Activated CD8-positive, alpha-beta memory T cell treated with anti-CD3 and anti-CD28 coated beads for 48 hours (primary cell): Measurements from ENCODE around the gene PPP2R5B.

ENCODE experiments used
- DNase-seq, 3 experiments: peaks; one replicate each; pipeline ENCODE4 v3.0.0-alpha.2; 2020; ENCODE audit warnings: low read depth in 2 of 3, low spot score in 2 of 3

The PPP2R5B gene

DNA sequence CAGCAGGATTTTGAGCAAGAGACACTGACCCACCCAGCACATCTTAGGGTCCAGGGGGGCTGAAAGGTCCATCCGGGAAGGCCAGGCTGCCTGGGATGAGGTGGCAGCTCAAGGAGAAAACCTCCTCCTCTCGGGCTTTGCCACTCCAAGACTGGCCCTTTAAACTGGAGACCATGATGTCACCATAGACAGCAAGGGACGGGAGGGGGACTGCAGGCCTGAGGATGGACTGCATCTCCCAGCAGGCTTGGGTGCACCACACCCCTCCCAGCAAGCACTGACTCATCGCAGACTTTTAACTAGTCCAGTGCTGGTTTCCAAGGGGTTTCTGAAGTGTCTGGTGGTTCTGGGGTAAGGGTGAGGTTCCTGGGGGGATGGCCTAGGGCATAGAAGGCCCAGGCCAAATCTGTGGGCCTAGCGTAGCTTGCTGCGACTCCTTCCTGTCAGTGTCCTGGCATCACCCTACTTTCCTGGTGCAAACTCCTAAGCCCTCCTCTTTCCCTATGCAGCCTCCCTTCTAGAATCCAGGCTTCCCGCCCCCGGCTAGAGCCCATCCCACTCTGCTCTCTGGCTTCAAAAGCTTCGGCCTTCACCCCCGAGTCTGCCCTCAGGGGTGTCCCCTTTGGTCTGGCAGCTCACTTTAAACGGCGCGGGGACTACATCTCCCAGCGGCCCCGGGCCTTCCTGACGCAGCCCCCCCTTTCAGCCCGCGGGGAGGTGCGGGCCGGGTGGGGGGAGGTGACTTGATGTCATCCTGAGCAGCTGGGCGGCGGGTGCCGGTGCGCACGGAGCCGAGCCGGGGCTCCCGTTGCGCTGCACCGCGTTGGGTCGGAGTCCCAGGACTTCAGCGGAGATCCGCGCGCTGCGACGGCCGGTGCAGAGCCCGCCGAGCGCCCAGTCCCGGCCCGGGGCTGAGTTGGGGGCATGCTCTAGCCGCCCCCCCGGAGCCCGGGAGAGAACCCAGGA lies at the start of gene PPP2R5B:
PPP2R5B (plus strand) TSS at position 746 of the 966 bp plus-strand sequence. CDS start 1,046 bp downstream, outside the sequence.
- peak; percentile 71 to 76 (median 74) for DNase-seq

DNA sequence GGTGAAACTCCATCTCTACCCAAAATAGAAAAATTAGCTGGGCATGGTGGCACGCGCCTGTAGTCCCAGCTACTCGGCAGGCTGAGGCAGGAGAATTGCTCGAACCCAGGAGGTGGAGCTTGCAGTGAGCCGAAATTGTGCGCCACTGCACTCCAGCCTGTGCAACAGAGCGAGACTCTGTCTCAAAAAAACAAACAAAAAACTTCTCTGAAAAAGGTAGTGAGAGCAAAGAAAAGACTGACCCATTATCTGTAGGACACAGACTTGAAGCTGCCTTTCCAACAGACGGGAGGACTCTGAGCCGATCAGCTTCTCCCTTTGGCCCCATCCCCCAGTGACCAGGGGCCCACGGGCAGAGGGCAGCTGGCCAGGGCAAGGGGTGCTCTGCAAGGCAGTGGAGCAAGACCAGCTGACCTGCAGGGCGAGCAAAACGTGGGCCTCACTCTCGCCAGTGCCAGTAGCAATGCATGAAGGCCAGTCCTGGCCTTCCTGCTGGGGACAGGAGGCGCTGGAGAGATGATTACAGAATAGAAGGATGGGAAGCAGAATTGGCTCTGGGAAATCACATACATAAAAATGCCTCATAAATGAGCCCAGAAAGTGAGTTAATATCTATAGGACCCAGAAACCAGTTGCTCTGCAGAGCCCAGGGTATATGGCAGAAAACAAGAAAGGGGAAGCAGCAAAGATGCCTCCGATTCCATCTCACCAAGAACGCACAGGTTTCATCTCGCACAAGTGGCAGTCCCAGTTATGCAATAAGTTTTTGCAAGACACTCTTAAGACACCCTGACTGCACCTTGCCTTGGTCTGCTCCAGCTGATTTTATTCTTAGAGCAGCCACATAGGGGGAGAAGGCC lies 48.9 kb upstream of the PPP2R5B start:
- no peak for DNase-seq

DNA sequence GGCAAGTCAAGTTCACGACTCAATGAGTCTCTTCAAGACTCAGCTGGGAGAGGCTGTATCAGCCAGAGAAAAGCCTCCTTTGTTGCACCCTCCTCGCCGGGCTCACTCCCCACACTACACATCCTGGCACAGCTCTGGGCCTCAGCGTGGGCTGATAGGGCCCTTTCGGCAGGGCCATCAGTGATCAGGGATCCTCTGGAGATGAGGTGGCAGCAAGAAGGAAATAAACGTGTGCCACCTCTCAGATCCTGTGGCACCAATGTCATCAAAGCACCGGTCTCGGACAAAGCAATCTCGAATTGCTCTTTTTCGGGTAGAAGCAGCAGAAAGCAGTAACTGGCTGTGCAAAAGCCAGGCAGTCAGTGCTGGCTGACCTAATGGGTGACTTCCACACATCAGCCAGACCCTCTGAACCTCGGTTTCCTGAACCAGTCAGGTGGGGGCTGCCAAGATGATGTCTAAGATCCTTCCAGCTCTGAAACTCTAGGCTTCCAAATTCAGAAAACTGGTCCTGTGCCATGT lies 48.2 kb upstream of the PPP2R5B start:
- no peak for DNase-seq

DNA sequence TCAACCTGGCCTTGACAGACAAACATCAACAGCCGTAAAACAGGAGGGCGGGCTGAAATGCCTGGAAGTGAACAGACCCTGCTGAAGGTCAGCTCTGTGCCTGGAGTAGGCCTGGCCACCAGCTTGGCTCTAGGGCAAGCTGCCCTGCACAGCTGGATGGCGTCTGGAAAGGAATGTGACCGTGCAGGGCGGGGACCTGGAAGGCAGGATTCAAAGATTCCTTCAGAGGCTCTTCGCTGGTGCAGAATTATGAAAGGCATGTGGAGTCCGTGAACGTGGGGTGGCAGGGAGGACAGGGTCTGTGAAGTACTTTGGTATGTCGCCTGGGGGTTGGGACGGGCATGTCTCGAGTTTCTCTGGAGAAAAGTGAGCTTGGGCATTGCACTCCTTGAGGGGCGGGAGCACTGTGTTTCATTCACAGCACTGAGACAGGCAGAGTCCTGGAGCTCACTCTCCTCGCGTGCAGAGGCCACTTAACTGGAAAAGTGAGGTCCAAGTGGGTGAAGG lies 47.6 kb upstream of the PPP2R5B start:
- no peak for DNase-seq

DNA sequence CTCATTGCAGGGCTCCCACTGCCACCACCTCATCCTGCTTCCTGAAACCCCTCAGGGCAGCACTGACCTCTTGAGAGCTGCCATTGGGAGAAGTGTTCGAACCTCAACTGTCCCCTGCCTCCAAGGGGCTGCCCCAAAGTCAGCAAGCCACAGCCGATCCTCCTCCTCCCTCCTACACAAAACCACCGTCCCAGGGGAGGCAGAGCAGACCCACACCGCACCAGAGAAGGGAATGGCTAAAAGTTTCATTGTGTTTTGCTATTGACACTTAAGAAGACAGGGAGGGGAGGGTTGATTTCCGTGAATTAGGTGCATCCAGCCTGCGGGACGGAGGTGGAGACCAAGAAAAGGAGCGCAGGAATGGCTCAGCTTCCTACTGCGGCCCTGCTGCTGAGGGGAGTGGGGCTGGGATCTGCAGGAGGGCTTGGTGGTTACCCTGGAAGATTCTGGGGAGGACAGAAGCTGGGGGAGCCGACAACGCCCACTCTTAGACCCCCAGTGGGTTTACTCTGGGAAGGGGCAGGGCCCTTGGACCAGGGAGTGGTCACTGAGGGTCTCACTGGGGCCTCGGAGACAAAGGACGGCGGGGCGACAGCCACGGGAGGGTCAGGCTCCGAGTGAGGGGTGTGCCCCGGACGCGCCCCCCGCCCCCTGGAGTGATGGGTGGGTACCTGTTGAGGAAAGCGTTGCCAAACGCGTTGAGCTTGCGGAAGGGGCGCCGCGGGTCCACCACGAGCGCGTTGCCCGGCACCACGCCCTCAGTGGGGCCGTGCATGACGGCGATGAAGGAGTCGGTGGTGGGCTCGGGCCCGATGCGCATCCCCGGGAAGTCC lies 46.9 kb upstream of the PPP2R5B start:
- DNase-seq: no peak

DNA sequence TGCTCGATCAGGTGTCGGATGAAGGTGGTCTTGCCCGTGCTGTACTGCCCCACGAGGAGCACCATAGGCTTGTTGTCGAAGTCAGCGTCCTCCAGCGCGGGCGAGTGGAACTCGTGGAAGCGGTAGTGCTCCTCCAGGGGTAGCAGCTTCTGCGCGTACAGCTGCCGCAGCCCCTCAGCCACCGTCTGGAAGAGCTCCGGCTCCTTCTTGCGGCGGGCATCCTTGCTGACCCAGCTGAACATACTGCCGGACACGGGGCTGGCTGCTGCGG lies 46.3 kb upstream of the PPP2R5B start:
- no peak for DNase-seq

DNA sequence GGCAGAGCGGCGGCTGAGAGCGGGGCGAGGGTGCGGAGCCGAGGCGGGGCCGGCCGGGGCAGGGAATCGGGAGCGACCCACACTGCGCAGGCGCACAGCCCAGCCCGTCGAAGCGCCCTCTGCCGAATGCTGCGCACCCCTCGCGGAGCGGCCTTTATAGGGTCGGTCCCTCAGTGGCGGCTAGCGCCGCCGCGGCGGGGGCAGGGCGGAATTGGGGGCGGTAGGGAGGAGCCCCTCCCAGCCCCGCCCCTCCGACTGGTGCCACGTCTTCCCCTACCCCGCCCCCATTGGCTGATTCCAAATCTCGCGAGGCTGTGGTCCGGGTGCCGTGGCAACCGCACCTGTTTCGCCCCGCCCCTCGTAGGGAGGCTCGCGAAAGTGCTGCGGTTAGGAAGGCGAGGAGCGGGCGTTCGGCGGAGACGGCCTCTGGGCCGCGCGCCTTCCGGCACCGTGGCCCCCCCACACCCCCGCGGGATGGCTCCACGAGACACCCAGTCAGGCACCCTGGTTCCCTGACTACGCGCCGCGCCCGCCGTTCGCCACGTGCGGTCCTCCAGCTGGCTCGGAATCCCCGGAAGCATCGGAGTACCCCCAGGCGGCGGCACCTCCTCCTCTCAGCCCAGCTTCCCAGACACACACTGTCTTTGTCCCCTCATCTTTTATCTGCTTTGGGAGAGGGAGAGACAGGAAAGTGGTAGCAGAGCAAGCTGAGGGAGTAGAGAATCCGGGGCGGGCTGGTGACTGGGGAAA lies 45.8 kb upstream of the PPP2R5B start, which contains the start of gene EHD1:
EHD1 (minus strand) TSS at position 128 of the 750 bp plus-strand sequence. CDS start 157 bp downstream, outside the sequence.
- peak; percentile 99 for DNase-seq

DNA sequence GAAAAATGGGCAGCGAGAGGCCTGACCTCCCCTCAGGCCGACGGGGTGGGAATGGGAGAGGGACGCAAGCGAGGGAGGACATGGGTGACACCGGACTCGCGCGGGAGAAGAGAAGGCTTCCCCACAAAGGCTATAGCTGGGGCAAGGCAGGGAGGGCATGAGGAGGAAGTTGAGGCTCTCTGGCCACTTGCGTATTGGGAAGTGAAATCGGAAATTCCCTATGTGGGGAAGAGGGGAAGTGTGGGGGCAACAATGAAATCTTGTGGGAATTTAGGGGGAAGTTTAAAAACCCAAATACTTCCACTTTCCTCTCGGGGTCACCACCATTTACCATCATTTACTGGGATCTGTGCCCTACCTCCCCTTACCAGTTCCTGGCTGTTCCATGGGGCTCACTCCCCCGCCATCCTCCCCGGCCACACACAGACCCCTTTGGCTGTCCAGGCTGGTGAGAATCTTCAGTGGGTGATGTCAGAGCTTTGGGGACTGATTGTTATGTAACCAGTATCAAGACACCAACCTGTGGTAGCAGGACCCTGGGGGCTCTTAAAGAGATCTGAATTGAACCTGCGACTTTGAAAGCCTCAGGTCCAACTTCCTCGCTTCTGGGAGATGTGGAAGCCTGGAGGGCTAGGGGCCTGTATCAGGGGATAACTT lies 45.1 kb upstream of the PPP2R5B start:
- DNase-seq: no peak

DNA sequence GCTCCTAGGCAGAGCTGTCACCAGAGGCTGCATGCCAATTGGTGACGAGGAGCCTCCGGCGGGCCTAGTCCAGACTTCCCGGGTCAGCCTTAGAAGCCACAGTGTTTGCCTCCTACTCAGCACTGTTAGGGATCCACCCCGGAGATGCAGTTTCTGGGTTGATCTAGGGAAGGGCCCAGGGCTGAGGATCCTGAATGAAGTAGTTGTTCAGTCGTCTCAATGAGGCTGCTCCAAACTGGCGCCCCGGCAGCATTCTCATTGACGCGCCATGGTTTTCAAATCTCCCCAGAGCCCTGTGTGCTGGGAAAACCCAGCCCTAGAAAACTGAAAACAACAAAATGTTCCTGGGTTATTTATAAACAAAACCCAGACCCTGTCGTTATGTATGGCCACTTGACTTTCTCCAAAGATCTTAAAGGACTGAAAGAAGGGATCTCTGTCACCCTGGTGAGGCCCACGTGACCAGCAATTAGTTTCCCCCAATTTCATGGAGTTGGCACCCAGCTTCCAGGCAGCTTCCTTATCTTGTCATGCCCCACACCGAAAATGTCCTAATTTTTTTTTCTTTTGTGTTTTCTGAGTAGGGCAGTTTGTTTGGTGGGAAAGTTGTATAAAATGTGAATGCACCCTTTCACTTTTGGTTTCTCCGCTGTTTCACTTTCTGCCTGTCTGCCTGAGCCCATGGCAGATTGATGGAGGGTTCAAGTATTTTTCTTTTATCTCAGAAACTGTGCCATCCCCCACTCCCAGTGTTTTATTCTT lies 44.1 kb upstream of the PPP2R5B start:
- no peak for DNase-seq

DNA sequence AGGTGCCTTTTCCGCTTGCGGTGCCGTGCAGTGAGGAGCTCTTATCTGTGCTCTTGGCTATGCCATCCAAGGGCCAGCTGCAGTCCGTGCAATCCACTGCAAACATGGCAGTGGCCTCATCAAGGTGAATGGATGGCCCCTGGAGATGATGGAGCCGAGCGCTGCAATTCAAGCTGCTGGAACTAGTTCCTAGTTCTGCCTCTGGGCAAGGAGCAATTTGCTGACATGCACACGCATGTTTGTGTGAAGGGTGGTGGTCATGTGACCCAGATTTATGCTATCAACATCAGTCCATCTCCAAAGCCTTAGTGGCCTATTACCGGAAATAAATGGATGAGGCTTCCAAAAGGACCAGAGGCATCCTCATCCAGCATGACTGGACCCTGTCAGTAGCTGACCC lies 43.0 kb upstream of the PPP2R5B start:
- DNase-seq: no peak

DNA sequence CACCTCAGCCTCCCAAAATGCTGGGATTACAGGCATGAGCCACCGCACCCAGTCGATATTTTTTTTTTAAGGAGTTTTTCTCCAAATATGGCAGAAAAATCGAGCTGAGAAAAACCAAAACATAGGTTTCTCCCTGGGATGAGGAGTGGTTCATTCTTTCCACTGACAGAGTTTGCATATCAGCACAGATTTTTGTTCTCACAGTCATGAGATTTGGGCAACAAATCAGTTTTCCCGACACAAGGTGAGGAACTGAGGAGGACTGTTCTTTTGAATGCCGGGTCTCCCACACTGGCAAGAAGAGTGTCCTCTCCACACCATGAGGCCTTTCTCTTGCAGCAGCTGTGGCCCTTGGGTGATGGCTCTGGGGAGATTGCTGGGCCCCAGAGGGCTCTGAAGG lies 42.2 kb upstream of the PPP2R5B start:
- no peak for DNase-seq

DNA sequence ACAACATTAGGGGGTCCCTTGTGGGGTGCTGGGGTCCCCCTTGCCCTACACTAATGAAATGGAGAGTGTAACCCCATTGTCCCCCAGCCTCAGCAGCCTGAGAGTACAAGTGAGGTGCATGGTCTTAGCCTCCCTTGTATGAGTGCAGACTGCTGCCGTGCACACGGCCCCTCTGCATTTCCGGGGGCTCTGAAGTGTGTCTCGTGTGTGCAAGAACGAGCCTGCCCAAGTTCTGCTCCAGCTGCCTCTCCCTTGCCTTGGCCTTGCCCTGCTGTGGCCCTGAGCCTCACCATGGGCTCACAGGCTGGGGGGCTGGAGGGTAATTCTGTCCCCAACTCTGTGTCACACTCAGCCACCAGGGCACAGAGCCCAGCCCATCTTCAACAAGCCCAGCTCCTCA lies 40.9 kb upstream of the PPP2R5B start:
- no peak for DNase-seq

DNA sequence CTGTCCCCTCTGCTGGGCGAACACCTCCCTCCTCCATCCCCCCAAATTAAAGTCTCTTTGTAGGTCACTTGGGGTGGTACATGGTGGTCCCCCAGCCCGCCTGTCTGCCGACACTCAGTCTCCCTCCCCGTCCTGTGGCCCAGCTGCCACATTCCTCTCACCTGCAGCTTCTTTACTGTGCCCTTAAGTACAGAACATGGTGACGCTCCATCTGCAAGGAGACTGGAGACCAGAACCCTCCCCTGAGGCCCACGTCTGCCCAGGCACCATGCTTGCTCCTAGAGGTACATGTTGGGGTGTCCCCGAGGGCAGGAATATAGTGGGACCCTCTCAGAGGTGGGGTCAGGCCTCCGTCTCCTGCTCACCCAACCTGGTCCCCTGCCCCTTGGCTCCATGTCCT lies 40.5 kb upstream of the PPP2R5B start:
- no peak for DNase-seq

DNA sequence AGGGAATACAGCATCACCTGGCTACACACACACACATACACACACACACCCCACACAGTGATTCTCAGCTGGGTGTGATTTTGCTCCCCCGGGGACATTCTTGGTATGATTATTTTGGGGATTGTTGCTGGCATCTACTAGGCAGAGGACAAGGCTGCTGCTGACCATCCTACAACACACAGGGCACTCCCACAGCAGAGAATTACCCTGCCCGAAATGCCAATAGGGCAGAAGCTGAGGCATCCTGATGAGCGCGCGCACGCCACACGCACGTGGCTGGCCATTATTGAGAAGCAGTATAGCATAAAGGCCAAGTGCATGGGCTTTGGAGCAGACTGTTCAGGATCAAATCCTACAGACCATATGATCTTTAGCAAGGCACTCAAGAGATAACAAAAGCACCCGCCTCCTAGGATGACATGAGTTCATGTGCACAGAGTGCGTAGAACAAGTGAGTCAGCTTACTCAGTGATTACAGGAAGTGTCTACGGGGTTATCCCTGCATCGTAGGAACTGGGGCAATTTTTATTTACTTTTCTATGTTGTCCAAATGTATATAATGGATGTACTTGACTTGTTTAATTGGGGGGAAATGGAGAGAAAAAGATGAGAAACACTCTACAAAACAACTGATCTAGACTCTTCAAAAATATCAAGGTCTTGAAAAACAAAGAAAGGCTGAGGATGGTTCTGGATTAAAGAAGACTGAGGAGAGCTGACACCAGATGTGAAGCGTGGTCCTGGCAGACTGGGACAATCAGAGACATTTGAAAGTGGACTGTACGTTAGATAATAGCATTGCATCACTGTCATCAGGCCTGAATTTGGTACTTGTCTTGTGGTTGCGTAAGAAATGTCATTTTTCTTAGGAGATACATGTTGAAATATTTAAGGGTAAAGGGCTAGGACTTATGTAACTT lies 38.9 kb upstream of the PPP2R5B start:
- DNase-seq: no peak

DNA sequence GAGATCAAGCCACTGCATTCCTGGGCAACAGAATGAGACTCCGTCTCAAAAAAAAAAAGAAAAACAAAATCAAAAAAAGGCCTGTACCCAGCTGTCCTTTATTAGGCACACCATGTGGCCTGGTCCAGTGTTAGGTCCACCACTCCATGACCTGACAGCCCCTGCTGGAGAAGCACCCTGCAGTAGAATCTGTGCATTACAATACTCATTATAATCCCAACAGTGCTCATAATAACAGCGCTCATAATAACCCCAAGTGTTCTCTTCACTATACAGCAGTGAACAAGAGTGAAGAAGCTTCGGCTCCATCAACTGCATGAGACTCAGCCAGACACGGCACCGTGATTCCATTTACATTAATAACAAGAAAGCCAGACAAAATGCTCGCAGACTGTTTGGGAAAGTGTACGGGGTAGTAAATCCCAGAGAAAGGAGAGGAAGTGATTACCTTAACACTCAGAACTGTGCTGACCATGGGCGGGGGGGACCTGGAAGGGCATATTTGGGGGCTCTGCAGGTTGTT lies 37.2 kb upstream of the PPP2R5B start:
- no peak for DNase-seq

DNA sequence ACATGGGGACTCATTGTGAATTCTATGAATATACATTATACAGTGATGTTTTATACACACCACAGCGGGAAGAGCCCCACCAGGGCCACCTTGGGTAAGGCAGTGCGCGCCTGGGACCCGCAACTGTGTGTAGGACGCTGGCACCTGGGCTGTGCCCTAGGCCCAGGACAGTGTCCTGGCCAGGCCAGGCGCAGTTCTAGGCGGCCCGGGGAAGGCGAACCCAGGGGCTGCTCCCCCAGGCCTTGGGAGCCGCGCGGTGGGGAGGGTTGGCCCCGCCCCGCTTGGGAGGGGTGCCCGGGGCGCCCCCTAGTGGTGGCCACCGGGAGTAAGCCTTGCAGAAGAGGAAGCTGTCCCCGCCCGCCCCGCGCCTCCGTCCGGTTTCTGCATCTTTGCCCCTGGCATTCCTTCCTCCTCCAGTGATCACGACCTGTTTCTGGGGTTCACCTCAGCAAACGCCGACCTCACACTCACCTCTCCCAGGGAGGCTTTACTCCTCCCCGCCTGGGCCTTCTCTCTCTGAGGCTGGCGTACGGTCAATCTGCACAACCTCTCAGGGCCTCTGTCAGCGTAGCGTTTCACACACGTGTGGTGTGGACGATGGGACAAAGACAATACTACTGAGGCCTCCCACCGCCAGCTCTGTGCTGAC lies 36.6 kb upstream of the PPP2R5B start:
- DNase-seq: peak; percentile 65 to 89 (median 81)

DNA sequence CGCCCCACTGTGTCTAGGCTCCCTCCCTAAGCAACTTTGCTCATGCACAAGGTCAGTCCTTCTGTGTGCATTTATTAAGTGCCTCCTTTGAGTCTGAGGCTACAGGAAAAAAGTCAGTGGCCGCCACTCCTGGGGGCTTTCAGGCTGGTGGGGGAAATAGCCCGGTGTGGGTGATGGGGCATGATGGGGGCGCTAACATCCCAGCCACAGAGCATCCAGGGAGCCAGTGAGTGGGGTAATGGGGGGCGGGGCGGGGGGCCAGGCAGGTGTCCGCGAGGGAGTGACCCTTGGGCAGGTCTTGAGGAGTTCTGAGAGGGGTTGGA lies 36.1 kb upstream of the PPP2R5B start:
- no peak for DNase-seq
